Measurements from ENCODE around the gene MACIR.
"Not testable (repeated sequence)": the region's sequence is repeated elsewhere in the genome, so short reads cannot be mapped to it uniquely, and the experiment has no call there.

The MACIR gene, protein sequence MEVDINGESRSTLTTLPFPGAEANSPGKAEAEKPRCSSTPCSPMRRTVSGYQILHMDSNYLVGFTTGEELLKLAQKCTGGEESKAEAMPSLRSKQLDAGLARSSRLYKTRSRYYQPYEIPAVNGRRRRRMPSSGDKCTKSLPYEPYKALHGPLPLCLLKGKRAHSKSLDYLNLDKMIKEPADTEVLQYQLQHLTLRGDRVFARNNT

DNA sequence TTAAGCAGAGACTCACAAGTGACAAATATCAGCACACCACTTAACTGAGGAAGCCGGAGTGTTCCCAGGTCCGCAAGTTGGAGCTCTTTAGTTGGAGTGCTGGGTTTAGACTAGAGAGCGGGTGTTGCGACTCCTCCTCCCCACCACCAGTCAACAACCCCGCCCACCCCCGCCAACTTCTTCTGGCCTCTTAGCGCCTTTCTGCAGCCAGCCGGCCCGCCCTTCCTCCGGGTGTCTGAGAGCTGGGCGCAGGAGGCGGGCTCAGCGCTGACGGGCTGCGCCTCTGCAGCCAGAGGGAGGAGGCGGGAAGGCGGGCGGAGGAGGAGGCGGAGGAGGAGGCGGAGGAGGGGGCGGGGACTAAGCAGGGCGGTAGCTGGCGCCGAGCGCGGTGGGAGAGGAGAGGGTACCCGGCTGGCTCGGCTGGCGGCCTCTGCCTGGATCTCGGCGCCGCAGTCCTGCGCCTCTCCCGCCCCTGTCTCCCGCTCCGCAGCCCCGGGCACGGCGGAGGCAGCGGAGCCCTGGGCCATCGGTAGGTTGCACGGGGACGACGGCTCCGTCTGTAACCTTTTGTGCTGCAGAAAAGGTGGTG is at the start of gene MACIR:
Gene MACIR (plus strand): TSS at position 396 of the 589 bp plus-strand sequence. CDS start 17,157 bp downstream, outside the sequence.
- peak; percentile 88 for DNase-seq

DNA sequence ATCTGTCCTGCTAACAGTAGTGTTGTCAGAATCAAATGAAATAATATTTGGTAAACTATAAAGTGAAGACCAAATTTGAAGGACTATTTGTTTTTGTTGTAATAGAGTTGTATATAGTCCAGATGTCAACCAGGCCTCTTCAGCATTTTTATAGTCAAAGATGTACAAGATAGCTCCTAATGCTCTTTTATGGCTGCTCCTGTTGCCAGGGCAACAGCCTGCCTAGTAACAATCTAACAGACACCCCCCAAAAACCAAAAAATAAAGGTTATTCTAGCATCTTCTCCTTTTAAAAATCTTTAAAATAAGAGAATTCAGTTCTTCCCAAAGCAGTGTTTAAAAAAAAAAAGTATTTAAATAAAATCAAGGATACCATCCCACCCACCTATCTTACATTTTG is 49.5 kb upstream of the MACIR start:
- no peak for DNase-seq

DNA sequence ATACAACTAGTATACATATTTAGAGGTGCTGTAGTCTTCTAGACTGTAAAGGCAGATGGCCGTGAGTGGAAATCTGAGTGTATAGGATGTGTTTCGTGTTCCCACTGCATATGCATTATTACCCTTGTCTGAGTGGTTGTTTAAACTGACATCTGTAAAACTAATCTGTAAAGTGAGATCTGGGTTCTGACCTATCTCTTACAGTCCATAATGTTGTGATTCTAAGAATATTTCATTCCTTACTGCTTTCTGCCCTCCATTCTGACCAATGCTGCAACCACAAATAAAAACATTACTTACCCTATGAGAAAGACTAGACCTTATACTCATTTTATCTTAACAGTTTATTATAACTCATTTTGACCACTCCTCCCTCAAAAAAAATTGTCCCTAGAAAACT is 47.6 kb upstream of the MACIR start:
- DNase-seq, result no peak

DNA sequence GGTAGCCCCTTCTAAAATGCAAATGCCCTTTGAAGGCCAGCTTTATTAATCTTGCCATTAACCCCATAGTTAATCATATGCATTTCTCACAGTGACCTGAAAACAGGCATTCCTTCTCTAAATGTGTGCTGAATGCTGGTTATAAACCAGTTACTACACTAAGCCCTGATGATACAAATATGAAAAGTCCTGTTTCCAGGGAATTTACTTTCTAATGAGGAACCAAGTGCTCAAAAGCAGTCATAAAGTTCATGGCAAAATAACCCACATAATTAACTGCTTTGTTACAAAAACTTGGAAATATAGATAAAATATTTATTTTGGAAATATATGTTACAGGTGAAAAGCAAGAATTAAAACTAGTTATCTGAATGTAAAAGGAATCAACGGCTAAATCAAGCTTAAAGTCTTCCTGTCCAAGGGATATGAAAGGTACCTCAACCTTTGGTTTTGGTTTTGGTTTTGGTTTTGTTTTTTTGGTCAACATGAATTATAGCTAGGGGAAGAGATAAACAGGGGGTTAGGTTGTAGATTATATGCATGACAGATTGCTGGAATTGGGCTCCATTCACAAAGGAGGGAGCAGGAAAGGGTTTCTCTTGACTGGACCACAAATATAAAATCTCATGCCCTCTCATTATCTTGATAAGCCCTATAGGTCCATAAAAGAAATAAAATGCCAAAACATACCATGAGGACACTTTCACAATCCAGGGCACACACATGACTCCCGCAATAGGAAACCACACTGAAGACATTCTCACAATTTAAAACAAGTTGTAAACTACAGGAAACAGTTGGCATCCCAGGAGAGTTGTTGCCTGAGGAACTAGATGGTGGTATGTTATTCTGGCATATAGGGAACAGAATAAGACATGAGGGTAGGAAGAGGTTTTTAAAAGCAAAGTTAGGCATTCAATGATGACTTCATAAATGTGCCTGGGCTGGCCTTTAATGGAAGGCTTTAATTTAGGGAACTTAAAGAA is 46.7 kb upstream of the MACIR start:
- no peak for DNase-seq

DNA sequence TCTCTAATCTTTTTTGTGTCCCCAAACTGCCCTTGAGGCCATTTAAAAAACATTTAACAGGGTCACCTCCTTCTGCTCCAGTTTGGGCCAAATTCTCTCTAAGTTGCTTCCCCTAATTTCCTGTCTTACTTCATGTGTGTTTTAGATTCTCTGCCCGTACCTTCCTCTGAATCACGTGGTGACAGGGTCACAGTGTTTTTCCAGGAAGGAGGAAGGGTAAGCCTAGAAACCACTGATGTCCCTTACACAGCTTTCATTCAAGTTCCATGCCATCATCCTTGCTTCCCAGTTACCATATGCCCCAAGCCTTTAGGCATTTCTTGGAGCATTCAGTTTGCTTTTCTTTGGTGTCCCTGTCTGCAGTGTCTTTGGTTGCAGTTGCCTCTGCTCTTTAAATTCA is 42.4 kb upstream of the MACIR start:
- DNase-seq, result no peak

DNA sequence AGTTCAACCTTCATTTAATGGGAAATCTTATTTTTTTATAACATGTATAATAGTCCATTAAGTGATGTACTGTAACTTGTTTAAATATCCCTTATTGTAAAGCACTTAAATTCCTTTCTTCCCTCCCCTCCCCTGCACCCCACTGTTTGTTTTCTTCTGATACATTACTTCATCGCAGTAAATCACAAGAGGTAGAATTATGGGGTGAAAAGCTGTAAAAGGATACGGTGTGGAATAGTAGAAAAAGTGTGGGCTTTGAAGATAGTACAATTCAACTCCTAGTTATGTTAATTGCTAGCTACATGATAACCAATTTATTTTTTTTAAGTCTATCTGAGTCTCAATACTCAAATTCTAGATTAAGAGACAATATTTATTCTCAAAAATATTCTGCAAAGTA is 41.9 kb upstream of the MACIR start:
- DNase-seq, result no peak

DNA sequence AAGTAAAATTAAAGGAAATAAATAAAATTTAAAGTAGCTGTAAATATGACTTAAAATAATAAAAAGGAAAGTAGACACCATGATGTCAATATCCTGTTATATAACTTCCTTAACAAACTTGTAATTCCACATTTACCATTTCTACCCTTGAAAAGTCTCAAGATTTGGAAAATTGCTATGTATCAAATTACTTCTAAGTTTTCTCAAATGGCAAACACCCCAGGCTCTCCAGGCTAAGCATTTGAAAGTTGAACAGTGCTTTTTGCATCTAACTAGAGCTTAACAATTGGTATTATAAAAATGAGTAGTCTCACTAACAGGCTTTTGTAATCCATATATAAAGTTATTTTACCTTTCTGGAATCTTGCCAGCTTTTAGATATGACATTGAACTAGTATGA is 41.5 kb upstream of the MACIR start:
- no peak for DNase-seq

DNA sequence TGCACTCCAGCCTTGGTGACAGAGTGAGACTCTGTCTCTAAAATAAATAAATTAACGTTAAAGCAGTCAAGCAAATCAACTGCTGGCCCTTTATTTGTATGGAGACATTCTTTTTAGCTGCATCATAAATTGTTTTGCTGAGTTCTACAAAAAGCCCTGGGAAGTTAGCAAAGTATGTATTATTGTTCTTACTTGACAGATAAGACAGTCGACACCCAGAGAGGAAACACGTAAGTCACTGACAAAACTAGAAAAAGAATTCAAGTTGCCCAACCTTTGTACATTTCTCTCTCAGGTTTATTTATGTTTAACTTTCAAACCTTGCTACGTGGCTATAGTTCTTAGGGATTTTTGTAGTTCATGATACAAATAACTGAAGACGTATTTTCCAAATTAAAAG is 40.4 kb upstream of the MACIR start:
- DNase-seq, result no peak

DNA sequence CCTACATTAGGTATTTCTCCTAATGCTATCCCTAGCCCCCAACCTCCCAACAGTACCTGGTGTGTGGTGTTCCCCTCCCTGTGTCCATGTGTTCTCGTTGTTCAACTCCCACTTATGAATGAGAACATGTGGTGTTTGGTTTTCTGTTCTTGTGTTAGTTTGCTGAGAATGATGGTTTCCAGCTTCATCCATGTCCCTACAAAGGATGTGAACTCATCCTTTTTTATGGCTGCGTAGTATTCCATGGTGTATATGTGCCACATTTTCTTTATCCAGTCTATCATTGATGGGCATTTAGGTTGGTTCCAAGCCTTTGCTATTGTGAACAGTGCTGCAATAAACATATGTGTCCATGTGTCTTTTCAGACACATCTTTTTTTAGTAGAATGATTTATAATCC is 39.5 kb upstream of the MACIR start:
- not testable (repeated sequence) for DNase-seq

DNA sequence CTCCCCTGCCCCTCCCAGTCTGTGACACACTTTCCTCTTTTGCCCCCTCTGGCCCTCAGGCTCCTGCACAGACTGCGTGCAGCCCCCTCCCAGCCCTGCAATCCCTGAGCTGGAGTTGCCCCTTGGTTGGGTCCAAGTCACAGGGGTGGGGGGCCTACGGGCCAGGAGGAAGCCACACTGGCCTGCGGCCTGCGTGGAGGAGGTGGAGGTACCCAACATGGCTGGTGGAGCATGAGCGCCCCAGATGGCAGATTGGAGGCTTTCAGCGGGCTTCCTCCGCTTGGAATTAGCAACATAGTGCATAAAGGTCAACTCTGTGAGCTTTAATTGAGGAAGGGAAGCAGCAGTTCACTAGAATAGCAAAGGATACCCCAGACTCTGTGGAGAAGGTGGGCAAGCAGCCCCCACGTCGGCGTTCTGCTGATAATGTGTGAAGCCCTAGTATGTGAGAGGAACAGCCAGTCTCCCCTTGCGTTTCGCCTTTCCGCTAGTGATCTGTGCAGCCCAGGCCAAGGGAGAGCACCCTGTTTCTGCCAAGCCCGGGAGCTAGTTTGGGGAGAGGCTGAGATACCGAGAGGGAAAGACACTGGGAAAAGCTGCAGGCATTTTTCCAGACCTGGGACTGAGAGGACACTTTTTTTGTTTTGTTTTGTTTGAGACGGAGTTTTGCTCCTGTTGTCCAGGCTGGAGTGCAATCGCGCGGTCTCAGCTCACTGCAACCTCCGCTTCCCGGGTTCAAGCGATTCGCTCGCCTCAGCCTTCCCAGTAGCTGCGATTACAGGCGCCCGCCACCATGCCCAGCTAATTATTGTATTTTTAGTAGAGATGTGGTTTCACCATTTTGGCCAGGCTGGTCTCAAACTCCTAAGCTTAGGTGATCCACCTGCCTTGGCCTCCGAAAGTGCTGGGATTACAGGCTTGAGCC is 35.3 kb upstream of the MACIR start:
- DNase-seq, result no peak

DNA sequence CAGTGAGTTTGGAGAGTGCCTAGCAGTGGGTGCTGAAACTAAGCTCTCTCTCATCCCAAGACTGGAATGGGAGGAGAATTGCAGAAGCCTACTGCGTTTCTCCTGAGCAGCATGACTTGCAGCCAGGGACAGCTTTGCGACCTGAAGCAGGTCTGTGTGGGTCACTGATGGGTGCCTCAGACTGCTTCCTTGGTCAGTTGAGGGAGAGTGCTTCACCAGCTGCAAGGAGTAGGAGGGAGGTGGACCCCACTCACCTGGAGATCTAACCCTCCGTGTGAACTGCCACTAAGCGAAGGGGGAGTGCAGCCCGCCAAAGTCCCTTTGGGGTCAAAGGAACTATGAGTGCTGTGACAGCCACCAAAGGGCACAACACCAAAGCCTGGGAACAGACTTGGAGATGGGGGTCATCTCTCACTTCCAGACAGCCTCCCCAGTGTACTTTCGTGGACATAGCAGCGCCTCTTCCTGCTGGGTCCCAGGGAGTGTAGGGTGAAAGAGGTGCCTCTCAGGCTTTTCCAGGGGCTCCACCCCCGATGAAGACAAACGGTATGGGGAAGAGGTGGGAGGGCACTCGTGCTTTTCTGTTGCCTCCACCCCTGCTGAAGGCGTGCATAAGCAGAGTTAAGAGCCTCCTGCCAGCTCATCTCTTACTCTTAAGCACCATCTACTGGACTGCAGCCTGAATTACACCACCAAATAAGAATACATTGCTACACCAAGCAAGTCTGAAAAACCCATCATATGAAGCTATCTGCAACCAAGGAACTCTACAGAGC is 34.3 kb upstream of the MACIR start:
- peak; percentile 7 for DNase-seq

DNA sequence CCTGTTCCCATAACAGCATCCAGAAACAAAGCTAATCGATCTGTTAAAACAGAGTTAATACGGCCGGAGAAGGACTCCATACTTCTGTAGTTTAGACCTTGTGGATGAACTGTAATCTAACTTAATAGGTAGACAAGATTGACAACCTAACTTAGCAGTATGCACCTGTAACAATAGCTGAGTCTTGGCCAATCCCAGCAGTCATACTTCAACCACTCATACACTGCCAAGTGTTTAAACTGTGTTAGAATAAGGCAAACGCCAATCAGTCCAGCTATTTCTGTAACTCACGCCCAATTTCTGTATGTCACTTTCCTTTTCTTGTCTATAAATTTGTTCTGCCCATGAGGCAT is 33.7 kb upstream of the MACIR start:
- DNase-seq, result no peak

DNA sequence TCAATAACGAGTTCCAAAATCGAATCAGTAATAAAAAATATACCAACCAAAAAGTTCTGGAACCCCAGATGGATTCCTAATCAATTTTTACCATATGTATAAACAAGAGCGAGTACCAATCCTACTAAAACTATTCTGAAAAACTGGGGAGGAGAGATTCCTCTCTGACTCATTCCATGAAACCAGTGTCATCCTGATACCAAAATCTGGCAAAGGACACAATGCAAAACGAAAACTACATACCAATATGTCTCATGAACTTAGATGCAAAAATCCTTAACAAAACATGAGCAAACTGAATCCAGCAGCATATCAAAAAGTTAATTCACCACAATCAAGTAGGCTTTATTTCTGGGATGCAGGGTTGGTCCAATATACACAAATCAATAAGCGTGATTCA is 30.5 kb upstream of the MACIR start:
- no peak for DNase-seq

DNA sequence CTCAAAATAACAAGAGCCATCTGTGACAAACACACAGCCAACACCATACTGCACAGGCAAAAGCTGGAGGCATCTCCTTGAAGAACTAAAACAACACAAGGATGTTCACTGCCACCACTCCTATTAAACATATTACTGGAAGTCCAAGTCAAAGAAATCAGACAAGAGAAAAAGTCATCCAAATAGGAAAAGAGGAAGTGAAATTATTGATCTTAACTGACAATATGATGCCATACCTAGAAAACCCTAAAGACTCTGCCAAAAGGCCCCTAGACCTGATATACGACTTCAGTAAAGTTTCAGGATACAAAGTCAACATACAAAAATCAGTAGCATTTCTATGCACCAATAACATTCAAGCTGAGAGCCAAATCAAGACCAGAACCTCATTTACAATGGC is 30.0 kb upstream of the MACIR start:
- no peak for DNase-seq

DNA sequence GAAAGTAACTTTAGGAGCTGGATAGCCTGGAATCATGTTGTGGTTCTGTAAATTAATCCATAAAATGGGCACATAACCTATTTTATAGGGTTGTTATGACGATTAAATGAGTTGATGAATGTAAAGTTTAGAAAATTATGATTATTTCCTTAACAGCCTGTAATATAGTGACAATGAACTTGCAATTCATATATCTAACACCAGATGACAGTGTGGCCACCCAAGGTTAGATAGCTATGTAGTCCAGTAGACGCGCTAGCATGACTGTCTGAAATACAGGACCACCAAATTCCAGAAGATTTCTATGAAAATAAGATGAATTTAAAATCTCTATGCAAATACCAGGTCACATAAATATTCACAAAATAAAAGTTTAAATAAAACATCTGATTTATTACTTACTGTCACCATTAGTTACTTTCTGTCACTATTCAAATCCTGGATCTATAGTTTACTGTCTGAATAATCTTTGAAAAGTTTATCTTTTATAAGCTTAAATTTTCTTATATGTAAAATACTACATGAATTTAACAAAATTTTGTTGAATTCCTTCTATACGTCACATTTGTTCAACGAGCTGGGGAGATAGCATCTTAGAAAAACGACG is 26.1 kb upstream of the MACIR start:
- no peak for DNase-seq

DNA sequence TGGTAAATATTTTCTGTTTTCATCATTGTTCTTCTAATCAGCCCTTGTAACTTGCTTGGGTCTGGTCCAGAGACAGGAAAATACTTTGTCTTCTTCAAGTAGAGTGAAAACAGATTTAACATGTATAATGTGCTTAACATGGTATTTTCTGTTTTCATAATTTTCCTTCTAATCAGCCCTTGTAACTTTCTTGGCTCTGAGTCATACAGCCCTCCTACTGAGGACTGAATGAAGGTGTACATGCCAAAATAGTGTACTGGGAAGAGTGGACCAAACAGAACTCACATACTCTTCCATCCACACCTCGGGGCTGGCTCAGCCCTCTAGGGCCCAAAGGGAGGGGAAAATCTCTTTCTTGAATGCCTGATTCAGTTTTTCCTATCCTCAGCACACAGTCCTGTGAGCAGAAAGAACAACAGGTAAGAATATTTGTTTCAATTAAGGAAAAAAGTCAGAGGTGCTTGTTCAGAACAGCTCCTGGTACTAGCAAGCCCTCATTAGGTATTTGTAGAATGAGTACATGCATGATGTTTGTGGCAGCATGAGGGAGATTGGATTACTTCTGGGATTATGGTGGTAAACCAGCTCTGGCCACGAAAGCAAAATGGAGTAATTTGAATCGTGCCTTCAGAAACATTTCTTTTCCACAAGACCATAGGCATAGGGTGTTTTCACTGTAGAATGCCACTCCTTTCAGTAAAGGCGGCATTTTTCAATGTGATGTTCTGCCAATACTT is 24.2 kb upstream of the MACIR start:
- no peak for DNase-seq

DNA sequence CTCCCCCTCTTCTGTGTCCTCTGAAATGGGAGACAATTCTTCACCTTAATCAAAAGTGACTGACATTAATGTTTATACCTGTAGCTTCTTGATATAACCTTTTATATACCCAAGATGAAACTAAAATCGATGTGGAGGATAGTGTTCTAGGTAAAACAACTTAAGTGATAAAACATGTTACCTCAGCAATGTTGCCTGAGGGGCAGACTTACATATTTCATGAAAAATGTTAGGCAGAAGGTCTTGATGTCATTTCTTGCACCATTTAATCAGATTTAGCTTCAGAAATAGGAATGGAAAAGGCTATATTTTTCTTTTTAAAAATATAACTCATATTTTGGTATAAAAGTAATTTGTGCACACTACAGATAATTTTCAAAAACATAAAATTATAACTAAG is 22.7 kb upstream of the MACIR start:
- DNase-seq, result no peak

DNA sequence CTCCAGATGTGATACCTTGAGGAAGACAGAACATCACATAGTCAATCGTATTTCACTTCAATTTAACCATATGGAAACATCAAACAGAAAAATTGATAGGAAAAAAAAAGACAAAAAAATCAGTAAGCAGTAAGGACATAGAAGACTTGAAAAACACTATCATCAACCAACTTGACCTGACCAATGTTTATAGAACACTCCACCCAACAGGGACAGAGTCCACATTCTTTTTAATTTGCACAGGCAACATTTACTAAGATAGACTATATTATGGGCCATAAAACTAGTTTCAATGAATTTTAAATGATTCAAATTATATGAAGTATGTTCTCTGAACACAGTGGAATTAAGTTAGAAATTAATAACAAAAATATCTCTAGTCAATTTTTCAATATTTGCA is 20.8 kb upstream of the MACIR start:
- DNase-seq, result no peak

DNA sequence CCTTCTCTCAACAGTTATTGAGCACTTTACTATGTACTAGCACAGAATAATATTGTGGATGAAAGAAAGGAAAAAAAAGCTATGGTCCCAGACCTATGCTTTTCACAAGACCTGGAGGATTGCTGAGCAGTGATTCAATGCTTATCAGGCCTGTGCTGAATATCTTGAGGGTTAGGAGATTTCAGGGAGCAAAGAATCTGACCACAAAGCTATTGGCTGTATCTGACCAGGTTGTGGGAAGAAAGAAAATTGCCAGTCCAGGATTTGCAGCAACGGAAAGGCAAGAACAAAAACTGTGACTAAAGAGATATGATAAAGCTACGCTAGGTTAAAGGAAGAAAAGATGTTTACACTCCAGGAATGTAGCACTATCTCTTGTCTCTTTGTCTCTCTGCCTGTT is 14.9 kb upstream of the MACIR start:
- no peak for DNase-seq

DNA sequence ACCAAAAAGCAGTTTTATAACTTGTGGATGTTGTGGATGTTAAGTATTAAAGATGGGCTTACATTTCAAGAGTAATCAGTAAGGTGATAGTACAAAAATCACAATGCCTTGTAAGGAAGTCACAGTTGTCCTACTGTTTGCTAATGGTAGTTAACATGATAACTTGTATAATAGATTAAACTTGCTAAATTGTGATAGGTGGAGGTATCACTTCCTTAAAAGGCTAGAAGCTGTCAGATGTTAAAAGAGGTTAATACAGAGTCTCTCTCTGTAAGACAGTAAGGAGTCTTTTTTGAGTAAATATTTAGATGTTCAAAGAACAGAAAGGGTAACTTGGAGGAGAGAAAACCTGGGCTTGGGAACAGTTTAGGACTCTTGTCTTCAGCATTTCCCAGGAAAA is 14.2 kb upstream of the MACIR start:
- DNase-seq, result no peak

DNA sequence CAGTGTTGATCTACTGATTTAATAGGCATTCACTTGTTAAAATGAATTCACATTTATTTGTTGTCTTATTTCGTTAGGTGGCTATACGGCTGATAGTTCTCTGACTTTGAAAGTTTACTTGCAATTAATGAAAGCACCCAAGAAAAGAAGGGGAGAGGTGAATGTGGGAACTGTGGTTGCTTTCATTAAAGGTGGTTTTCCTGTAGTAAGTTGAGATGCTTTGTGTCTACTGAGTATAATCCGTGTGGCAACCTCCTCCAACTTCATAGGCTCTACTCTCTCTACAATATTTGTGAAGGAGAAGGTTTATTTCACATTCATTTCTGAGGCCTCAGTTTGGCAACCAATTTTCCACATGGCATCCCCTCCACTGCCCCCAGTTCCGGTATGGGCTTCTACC is 12.8 kb upstream of the MACIR start:
- DNase-seq, result no peak
